GM23248 (cell line): ENCODE data around the gene EEF2K.

Experiments
- EZH2 ChIP-seq: fragments of 200-600 bp; sonication (generic); IDR thresholded peaks from 2 replicates; pipeline ENCODE4 v1.6.1; 2018; ENCODE audit warnings: antibody characterized with exemption, mild to moderate bottlenecking; ENCODE audit not compliant: insufficient read depth, poor library complexity, severe bottlenecking
- EZH2phosphoT487 ChIP-seq: fragments of 200-600 bp; sonication (generic); IDR thresholded peaks from 2 replicates; pipeline ENCODE4 v1.6.1; 2018; ENCODE audit warnings: antibody characterized with exemption, moderate library complexity, mild to moderate bottlenecking, low read depth; ENCODE audit not compliant: insufficient read depth

DNA sequence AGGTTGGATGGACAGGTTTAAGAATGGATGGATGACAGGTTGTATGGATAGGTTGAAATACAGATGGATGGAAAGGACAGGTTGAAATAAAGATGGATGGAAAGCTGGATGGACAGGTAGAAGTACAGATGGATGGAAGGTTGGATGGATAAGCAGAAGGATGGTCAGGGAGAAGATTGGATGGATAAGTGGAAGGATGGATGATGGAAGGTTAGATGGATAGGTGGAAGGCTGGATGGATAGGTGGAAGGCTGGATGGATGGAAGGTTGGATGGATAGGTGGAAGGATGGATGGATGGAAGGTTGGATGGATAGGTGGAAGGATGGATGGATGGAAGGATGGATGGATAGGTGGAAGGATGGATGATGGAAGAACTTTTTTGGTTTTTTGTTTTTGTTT is 44.7 kb upstream of the EEF2K start:
- TF ChIP-seq EZH2 (no peak), EZH2phosphoT487 (no peak)
